SK-N-SH treated with all-trans-retinoic acid at 6 μM for 48 hours (cell line): ENCODE results near the gene NUDT15.

ENCODE experiments used
- ISL1 ChIP-seq: fragments of 250-450 bp; sonication (Bioruptor Pico); IDR thresholded peaks from 2 replicates; pipeline ENCODE4 v2.1.2; 2022; ENCODE audit warnings: mild to moderate bottlenecking, moderate library complexity
- TF ChIP-seq, protein P1 (sequence below): fragments of 250-450 bp; sonication (Bioruptor Pico); IDR thresholded peaks from 2 replicates; pipeline ENCODE4 v1.5.1; 2021; ENCODE audit warnings: mild to moderate bottlenecking, moderate library complexity

NUDT15 gene

DNA sequence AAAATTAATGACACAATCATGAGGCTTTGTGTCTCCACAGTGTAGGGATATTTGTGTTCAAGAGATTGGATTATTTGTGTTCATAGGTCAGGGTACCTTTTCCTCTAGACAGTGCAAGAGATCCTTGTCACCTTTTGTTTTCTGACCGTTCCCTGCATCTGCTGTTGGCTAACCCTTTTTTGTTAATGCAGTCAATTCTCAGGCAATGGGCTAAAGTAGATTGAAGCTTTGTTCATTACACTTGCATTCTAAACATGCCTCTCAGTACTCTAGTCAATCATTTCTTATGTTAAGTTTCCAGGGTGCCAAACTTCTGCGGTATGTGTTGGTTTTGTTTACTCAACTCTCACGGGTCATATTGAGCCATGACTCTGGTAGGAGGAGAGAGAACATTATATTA lies 59.1 kb downstream of the NUDT15 start (continued):
- TF ChIP-seq, protein P1, sequence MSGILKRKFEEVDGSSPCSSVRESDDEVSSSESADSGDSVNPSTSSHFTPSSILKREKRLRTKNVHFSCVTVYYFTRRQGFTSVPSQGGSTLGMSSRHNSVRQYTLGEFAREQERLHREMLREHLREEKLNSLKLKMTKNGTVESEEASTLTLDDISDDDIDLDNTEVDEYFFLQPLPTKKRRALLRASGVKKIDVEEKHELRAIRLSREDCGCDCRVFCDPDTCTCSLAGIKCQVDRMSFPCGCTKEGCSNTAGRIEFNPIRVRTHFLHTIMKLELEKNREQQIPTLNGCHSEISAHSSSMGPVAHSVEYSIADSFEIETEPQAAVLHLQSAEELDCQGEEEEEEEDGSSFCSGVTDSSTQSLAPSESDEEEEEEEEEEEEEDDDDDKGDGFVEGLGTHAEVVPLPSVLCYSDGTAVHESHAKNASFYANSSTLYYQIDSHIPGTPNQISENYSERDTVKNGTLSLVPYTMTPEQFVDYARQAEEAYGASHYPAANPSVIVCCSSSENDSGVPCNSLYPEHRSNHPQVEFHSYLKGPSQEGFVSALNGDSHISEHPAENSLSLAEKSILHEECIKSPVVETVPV, result no peak
- no peak for TF ChIP-seq ISL1 (CRISPR knock-in tag)
